Activated CD4-positive, alpha-beta T cell treated with anti-CD3 and anti-CD28 coated beads, Interleukin-2, amount 50 U/mL, for 48 hours (primary cell): ENCODE results near the gene ETS2.

Experiments
- DNase-seq, 2 experiments: peaks; one replicate each; pipeline ENCODE4 v3.0.0-alpha.2; 2020

The ETS2 gene

GRCh38 chr21:38805328-38806152 is at the start of gene ETS2:
ETS2 (plus strand) TSS chr21:38805929; CDS start chr21:38810035, 4,106 bp downstream.
- peak; percentile 77 to 81 for DNase-seq

GRCh38 chr21:38756746-38757145 is 49.0 kb upstream of the ETS2 start:
- DNase-seq, result no peak

GRCh38 chr21:38758501-38759214 is 47.1 kb upstream of the ETS2 start:
- DNase-seq, result no peak

- DNase-seq, result no peak
Observed at GRCh38 chr21:38759413-38759812, 46.3 kb upstream of the ETS2 start.

- no peak for DNase-seq
Observed at GRCh38 chr21:38760017-38760761, 45.5 kb upstream of the ETS2 start.

- DNase-seq, result no peak
Observed at GRCh38 chr21:38760762-38761155, 45.0 kb upstream of the ETS2 start.

- no peak for DNase-seq
Observed at GRCh38 chr21:38761531-38761930, 44.2 kb upstream of the ETS2 start.

GRCh38 chr21:38765056-38765455 is 40.7 kb upstream of the ETS2 start:
- DNase-seq, result no peak

- DNase-seq, result peak; percentile 61 to 71
Observed at GRCh38 chr21:38766987-38767722, 38.6 kb upstream of the ETS2 start.

- peak; percentile 74 to 80 for DNase-seq
Observed at GRCh38 chr21:38768471-38769063, 37.2 kb upstream of the ETS2 start.

- peak; percentile 22 to 39 for DNase-seq
Observed at GRCh38 chr21:38769191-38769780, 36.4 kb upstream of the ETS2 start.

- no peak for DNase-seq
Observed at GRCh38 chr21:38770660-38771059, 35.1 kb upstream of the ETS2 start.

- no peak for DNase-seq
Observed at GRCh38 chr21:38771536-38771935, 34.2 kb upstream of the ETS2 start.

GRCh38 chr21:38772646-38773045 is 33.1 kb upstream of the ETS2 start:
- no peak for DNase-seq

- peak; percentile 35 to 56 for DNase-seq
Observed at GRCh38 chr21:38773099-38774061, 32.3 kb upstream of the ETS2 start.

GRCh38 chr21:38774152-38774551 is 31.6 kb upstream of the ETS2 start:
- no peak for DNase-seq

- no peak for DNase-seq
Observed at GRCh38 chr21:38774586-38775285, 31.0 kb upstream of the ETS2 start.

GRCh38 chr21:38775733-38776132 is 30.0 kb upstream of the ETS2 start:
- no peak for DNase-seq

- no peak for DNase-seq
Observed at GRCh38 chr21:38777015-38777414, 28.7 kb upstream of the ETS2 start.

GRCh38 chr21:38777531-38777930 is 28.2 kb upstream of the ETS2 start:
- peak in 1 of 2 experiments; percentile 26 for DNase-seq
